T-helper 2 cell (primary cell): ENCODE data around the gene BICRA.
"Not testable (repeated sequence)": the region's sequence is repeated elsewhere in the genome, so short reads cannot be mapped to it uniquely, and the experiment has no call there.

Source experiments
- DNase-seq, 5 experiments: peaks; one replicate each; pipeline versions ENCODE4 v3.0.0 to v3.0.0-alpha.2; 2012 to 2022

The BICRA gene

GRCh38 chr19:47663911-47664771 is 55.2 kb downstream of the BICRA start:
- DNase-seq: no peak

GRCh38 chr19:47668556-47668955 is 59.6 kb downstream of the BICRA start:
- DNase-seq: not testable (repeated sequence)

GRCh38 chr19:47670736-47671135 is 61.8 kb downstream of the BICRA start:
- no peak for DNase-seq

GRCh38 chr19:47671499-47671898 is 62.6 kb downstream of the BICRA start:
- no peak for DNase-seq

GRCh38 chr19:47673426-47673825 is 64.5 kb downstream of the BICRA start:
- DNase-seq: no peak

GRCh38 chr19:47674548-47674947 is 65.6 kb downstream of the BICRA start:
- no peak for DNase-seq

- no peak for DNase-seq
Measured at GRCh38 chr19:47675271-47675670, 66.3 kb downstream of the BICRA start.

GRCh38 chr19:47675859-47676258 is 66.9 kb downstream of the BICRA start:
- no peak for DNase-seq

GRCh38 chr19:47676811-47677210 is 67.9 kb downstream of the BICRA start:
- no peak for DNase-seq

GRCh38 chr19:47679251-47679900 is 70.4 kb downstream of the BICRA start:
- no peak for DNase-seq

GRCh38 chr19:47679922-47680857 is 71.3 kb downstream of the BICRA start:
- DNase-seq: no peak

GRCh38 chr19:47680858-47681332 is 72.0 kb downstream of the BICRA start:
- no peak for DNase-seq

GRCh38 chr19:47681388-47681787 is 72.5 kb downstream of the BICRA start:
- no peak for DNase-seq

GRCh38 chr19:47681936-47682335 is 73.0 kb downstream of the BICRA start:
- no peak for DNase-seq

GRCh38 chr19:47682939-47683338 is 74.0 kb downstream of the BICRA start:
- DNase-seq: no peak

- DNase-seq: no peak
Measured at GRCh38 chr19:47686679-47687450, 77.9 kb downstream of the BICRA start.

GRCh38 chr19:47687906-47688305 is 79.0 kb downstream of the BICRA start:
- DNase-seq: no peak

- no peak for DNase-seq
Measured at GRCh38 chr19:47691090-47691489, 82.2 kb downstream of the BICRA start.

- no peak for DNase-seq
Measured at GRCh38 chr19:47691782-47692181, 82.8 kb downstream of the BICRA start.

- no peak for DNase-seq
Measured at GRCh38 chr19:47693489-47693888, 84.6 kb downstream of the BICRA start.

GRCh38 chr19:47693903-47694302 is 85.0 kb downstream of the BICRA start:
- no peak for DNase-seq
